ENCODE data around the gene CNKSR3. TPM values are rescaled to one million over a fixed set of nuclear protein-coding genes. Genes with fewer than 3 reads are reported as not detected.

CNKSR3 gene
- total RNA-seq, 1 donor from 2014 or later, result 9.5 TPM

GRCh38 chr6:154488802-154489437 is 21.6 kb downstream of the CNKSR3 start:
- H3K9me3 ChIP-seq, result no peaks in the 10 kb centered on the region
- H3K4me3 ChIP-seq, result no peak overlapping the region
- peaks cover 10% of the 10 kb centered on the region for H3K4me1 ChIP-seq
- H3K36me3 ChIP-seq, result no peaks in the 10 kb centered on the region
- no peak for ATAC-seq
- no peak for DNase-seq
- intact Hi-C loops (cut with DNase I), result no loop called here
- H3K27me3 ChIP-seq (ENCODE audit: low read depth), result no peaks in the 10 kb centered on the region
- no peak overlapping the region for H3K27ac ChIP-seq
- no peak for TF ChIP-seq CTCF (IDR thresholded peaks at IDR 0.05)

- no peak for TF ChIP-seq CTCF (IDR thresholded peaks at IDR 0.05)
- no peak overlapping the region for H3K27ac ChIP-seq
- H3K9me3 ChIP-seq, result no peaks in the 10 kb centered on the region
- ATAC-seq, result no peak
- intact Hi-C loops (cut with DNase I), result no loop called here
- H3K36me3 ChIP-seq, result no peaks in the 10 kb centered on the region
- DNase-seq, result no peak
- H3K4me3 ChIP-seq, result no peak overlapping the region
- no peaks in the 10 kb centered on the region for H3K27me3 ChIP-seq (ENCODE audit: low read depth)
- H3K4me1 ChIP-seq, result peaks cover 10% of the 10 kb centered on the region
These were observed 22.3 kb downstream of the CNKSR3 start for GRCh38 chr6:154488248-154488593.

- peaks cover 14% of the 10 kb centered on the region for H3K4me1 ChIP-seq
- H3K9me3 ChIP-seq, result no peaks in the 10 kb centered on the region
- DNase-seq, result no peak
- H3K4me3 ChIP-seq, result no peak overlapping the region
- TF ChIP-seq CTCF (IDR thresholded peaks at IDR 0.05), result no peak
- intact Hi-C loops (cut with DNase I), result no loop called here
- no peak for ATAC-seq
- H3K36me3 ChIP-seq, result no peaks in the 10 kb centered on the region
- no peaks in the 10 kb centered on the region for H3K27me3 ChIP-seq (ENCODE audit: low read depth)
- no peak overlapping the region for H3K27ac ChIP-seq
These were observed 22.9 kb downstream of the CNKSR3 start for GRCh38 chr6:154487367-154488247.

- no peaks in the 10 kb centered on the region for H3K36me3 ChIP-seq
- no peak overlapping the region for H3K4me3 ChIP-seq
- H3K9me3 ChIP-seq, result no peaks in the 10 kb centered on the region
- peaks cover 22% of the 10 kb centered on the region for H3K4me1 ChIP-seq
- DNase-seq, result no peak
- intact Hi-C loops (cut with DNase I), result no loop called here
- no peaks in the 10 kb centered on the region for H3K27me3 ChIP-seq (ENCODE audit: low read depth)
- H3K27ac ChIP-seq, result no peak overlapping the region
- TF ChIP-seq CTCF (IDR thresholded peaks at IDR 0.05), result no peak
- ATAC-seq, result no peak
These were observed 24.7 kb downstream of the CNKSR3 start for GRCh38 chr6:154485815-154486214.

DNA sequence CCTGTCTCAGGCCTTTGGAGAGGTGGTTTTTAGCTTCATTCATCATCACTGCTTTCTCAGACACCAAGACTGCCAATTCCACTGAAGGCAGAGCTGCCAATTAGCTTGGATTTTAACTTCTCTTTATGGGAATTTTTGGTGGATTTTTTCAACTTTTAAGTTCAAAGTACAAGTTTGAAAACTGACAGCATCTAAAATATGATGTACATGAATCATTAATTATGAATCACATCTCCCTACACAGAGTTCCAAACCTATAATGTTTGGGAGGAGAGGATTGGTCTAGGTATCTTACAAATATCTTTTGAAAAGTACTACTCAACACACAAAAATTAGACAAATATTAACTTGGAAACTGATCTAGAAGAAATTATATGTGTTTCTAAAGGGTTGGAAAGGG is 25.5 kb downstream of the CNKSR3 start:
- Histone ChIP-seq H3K4me3 (no peak overlapping the region), H3K9me3 (no peaks in the 10 kb centered on the region)

More for the DNA sequence above, 25.5 kb downstream of the CNKSR3 start:
- intact Hi-C loops (cut with DNase I), result no loop called here
- no peak for TF ChIP-seq CTCF (IDR thresholded peaks at IDR 0.05)
- Histone ChIP-seq H3K27me3 (ENCODE audit: low read depth) (no peaks in the 10 kb centered on the region), H3K4me1 (peaks cover 22% of the 10 kb centered on the region), H3K27ac (no peak overlapping the region), H3K36me3 (no peaks in the 10 kb centered on the region)
- ATAC-seq, result no peak
- DNase-seq, result no peak

All from lower lobe of right lung (tissue), 2 donors.